HG03175 (cell line): ENCODE data around the gene ATG7.
"Not testable (repeated sequence)": the region's sequence is repeated elsewhere in the genome, so short reads cannot be mapped to it uniquely, and the experiment has no call there.

Experiments
- ATAC-seq: cut with Tn5 transposase; IDR thresholded peaks from one replicate; pipeline ENCODE4 v1.9.1; 2021; ENCODE audit warnings: mild to moderate bottlenecking, moderate library complexity; ENCODE audit not compliant: unreplicated experiment

ATG7 gene

DNA sequence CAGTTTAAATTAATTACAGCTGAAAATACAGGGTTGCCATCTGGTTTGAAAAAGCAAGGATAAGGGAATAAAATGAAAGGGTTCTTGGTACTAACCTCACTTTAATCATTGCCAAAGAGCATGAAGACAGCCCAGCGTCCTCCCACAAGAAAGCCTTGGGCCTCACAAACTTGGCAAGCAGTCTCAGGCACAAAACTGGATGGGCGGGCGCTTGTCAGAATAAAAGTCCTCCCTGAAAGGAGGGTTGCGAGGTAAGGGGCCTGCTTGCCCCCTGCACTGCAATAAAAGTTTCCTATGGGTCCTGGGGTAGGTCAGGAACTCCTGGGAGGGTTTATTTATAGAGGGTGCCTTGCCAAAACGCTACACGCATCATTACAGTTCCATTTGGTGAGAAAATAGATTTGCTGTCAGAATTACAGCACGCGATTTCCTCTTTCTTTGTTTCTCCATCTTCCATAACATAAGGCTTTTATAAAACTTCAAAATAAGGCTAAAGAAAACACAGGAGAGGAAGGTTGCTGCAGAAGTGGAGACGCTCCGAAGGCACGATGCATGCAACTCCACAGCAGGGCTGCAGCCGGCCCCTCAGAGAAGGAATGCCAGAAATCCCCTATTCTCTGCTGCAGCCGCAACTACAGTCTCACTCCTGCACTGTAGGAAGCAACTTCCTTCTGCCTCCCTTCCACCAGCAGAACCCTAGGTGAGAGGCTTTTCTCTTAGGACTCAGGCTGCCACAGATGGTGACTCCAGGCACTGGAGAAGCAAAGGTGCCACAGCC, 310.2 kb downstream of the ATG7 start:
- ATAC-seq: no peak

DNA sequence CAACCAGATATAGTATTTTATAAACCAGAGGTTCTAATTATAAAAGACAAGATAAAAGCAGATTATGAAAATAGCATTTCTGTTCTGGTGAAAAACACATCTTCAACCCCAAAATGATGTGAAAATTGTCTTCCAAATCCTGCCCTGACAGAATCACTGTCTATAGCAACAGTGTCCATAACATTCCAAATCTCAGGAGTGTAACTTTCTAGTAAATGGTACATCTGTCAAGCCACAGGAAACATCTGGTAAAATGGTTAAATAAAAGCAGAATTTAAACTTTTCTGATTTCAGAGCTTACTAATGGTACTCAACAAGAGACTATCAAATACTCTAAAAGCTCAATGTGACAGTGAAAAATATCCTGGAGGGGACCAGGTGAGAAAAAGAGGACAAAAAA, 311.0 kb downstream of the ATG7 start:
- no peak for ATAC-seq

DNA sequence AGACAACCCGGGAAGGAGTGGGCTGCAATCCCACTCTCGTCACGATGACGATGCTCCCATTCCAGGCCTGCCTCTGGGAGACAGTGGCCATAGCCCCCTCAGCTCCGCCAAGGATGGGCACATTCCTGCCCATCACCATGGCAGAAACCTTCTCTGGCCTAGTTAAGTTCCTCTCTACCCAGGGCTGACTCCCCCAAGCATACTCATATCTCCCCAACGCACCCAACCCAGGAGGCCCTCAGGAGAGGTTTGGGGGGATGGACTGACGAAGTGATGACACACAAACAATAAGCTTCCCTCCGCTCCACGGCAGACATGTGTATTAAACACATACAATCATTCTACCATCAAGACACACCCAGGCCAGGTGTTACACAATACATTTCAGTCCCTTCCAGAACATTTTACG, 311.4 kb downstream of the ATG7 start:
- no peak for ATAC-seq

DNA sequence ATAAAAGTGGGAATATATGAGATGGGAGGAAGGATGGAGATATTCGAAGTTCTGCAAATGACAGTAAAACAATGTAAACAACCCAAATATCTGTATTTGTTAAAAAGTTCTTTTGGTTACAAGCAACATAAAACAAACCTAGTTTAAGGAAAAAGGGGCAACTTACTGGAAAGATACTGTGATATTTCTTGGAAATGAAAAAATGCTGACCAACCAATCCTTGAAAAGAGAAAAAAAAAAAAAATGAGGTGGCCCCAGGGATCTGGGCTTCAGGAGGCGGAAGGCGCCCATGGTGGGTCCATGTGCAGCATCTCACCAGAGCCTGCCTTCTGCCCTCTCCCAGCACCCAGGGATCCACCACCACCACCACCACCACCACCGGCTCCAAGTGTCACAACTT, 312.4 kb downstream of the ATG7 start:
- ATAC-seq: no peak

DNA sequence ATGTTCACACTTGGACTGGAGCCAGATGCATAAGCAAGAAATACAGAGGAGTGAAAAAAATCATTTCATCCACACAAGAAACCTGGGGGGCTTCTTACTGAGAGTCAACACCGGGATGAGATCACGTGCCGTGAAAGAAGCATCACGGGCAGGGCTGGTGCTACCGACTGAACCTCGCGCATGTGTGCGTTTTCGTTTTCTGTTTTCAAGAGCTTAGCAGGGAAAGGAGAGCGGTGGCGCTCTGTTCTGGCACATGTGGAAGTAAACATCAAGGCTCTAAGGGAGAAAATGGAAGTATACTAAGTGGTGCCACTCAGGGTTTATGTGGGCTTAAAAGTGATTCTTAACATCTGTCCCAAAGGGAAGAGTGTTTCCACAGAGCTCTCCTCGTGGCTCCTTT, 315.6 kb downstream of the ATG7 start:
- no peak for ATAC-seq

DNA sequence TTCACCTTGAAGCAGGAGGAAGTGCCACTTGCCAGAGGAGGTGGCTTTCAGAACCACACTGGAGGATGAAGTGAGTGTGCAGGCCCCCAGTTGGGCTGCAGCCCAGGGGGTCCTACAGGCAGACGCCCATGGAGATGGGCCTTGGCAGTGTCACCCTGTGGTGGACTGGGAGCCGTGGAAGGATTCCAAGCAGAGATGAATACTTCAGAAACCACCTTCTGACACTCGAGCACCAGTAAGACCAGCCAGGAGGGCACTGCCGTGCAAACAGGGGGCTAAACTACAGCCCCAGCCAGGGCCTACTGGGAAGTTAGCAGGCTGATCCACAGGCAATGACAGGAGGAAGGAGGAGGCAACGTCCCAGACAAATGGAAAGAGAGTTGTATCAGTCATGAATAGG, 316.1 kb downstream of the ATG7 start:
- ATAC-seq: no peak

DNA sequence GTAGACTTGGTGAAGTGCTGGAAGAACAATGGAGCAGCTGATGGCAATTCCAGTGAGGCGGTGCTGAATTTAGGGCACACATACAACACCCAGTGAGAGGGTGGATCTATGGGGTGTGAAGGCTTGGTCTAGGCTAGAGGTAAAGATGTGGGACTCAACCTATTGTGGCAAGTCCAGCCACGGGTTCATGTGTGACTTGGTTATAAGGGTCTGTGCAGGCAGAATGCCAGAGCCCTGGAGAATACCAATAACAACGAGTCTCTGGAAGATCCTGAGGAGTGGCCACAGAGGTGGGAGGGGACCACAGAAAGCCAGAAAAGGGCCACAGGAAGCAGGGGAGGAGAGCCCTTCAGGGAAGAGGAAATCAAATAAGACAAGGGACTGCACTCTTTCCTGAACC, 316.6 kb downstream of the ATG7 start:
- ATAC-seq: no peak

DNA sequence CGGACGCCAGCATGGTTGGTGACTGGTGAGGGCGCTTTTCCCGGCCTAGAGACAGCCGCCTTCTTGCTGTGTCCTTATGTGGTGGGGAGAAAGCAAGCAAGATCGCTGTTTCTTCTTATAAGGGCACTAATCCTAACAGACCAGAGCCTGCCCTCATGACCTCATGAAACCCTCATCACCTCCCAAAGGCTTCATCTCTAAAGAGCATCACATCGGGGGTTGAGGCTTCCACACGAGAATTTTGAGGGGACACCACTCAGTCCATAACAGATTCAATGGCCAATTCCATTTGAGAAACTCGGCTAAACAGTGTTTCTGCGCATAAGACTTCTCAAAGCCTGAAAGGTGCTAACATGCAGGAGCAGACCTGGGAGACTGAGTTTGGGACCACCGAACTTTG, 317.5 kb downstream of the ATG7 start:
- no peak for ATAC-seq

DNA sequence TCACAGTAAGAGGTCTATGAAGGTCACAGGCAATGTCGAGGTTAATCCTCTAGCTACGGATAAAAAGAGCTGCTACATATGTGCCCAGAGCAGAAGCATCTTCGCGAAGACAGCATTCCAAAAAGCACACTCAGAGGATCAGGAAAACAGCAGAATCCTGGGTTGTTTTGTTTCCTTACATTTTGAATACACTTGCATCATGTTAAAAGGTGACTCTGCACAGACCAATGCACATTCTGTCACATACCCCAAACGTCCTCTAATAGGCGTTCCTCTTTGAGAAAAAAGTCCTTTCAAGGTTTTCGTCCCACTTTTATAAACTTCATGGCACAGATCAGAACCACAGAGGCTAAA, 318.8 kb downstream of the ATG7 start:
- no peak for ATAC-seq

DNA sequence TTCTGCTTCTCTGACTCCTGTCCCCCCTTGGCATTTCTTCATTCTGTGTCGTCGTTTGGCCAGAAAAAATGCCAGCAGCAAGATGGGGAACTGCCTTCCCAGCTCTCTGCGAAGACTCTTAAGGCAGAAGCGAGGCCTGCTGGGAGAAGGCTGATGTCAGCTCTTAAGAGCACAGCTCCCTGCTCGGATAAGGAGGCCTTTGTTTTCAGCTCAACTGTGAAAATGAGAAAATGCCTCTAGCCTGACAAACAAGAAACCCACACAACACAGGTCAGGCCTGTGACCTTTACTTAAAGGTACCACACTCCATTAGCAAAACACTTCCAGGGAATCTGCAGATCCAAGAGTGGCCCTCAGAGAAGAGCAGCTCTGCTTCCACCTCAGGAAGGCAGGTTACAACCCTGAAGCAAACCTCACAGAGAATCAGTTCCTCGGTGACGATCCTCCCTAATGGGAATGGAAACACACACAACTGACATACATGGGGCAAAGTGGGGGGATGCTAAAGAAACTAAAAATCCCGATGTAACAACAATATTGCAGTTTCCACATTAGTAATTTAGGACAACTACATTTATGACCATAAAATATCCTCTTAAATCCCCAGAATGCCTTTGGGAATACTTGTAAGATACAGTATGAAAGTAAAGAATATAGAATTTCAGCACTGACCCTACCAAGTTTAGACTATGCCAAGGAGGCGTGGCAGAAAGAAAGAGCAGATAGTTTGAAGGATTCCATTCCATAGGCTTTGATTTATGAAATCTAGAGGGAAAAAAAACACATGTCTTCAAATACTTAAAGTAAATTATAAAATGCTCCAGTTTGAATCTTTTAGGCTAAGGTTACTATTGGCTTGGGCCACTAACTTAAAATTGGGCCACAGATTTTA, 319.4 kb downstream of the ATG7 start:
- ATAC-seq: no peak

DNA sequence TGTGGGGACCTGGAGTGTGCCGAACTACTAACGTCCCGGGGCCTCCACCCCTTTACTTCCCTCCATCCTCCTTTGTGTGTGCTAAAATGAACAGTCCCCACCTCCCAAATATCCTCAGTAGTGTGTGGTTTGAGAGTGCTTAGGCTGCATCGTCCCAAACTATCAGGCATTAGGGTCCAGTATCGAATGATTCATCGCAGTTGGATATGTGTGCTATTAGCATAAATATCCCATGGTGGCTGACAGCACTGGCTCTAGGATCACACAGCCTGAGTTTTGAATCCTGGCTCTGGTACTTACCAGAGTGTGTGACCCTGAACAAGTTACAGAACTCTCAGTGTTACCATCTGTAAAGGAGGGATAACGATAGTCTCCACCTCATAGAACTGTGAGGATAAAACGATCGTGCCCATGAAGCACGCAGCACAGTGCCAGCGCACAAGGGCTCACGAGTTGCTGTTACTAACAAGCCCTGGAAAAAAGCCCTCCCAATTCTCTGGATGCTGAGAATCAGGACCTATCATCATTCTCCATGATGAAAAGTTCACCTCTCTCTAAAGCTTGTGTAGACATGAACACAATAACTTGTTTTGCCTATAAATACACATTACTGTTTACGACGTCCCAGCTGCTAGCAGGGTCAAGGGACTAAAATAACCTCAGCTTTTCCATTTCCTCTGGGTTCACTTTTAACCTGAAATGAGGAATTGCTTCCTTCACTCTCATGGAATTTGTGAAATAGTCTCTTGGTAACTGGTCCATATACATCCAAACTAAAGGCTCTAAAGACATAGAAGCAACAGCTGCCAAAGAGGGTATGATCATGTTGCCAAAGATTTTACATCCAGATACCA, 320.5 kb downstream of the ATG7 start:
- no peak for ATAC-seq

DNA sequence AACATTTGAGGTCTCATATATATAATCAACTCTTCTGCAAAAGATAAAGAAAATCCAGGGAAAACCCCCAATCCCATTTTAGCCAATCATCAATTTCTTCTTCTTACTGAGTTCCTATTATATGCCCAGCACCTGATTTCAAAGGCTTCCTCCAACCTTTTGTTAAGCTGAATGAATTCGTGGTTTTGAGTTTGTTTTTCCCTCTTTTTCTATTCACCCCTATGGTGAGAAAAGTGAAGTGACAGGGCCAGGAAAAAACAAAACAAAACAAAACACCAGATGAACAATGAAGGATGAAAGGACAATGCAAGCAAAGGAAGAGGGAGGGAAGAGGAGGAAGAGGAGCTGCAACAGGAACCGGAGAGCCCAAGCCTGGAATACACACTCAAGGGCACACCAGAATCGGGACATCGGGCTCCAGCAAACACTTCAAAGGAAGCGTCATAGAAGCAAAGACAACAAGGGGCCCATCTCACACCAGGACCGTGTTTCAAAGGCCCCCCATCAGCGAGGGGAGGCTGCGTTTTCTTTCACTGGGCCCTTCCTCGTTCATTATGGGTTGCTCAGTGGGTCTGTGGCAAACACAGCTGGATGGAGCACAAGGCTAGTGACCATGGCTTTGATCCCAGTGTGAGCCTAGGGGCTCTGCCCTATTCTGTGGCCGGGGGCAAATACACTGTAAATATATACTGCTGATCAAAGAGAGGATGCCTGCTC, 321.3 kb downstream of the ATG7 start:
- ATAC-seq: no peak

DNA sequence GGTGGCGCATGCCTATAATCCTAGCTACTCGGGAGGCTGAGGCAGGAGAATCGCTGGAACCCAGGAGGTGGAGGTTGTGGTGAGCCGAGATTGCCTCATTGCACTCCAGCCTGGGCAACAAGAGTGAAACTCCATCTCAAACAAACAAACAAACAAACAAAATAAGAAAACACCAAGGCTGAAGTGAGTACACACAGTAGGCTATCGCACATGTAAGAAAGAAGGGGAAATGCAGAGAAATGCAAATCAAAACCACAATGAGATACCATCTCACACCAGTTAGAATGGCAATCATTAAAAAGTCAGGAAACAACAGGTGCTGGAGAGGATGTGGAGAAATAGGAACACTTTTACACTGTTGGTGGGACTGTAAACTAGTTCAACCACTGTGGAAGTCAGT, 322.8 kb downstream of the ATG7 start:
- ATAC-seq: not testable (repeated sequence)

DNA sequence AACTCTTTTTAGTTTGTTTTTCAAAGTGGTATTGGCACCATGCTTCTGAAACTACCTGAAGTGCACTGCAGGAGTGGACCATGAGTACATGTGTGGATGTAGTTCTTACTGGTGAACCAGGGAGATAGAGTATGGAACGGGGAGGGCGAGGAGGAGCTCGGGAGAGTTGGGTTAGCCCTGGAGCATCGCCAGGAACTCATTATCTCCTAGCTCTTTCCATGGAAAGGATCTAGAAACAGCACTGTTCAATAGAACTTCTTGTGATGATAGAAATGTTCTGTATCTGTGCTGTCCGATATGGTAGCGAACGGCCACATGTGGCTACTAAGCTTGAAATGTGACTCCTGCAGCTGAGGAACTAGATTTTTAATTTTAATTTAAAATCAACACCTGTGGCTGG, 324.2 kb downstream of the ATG7 start:
- ATAC-seq: no peak

DNA sequence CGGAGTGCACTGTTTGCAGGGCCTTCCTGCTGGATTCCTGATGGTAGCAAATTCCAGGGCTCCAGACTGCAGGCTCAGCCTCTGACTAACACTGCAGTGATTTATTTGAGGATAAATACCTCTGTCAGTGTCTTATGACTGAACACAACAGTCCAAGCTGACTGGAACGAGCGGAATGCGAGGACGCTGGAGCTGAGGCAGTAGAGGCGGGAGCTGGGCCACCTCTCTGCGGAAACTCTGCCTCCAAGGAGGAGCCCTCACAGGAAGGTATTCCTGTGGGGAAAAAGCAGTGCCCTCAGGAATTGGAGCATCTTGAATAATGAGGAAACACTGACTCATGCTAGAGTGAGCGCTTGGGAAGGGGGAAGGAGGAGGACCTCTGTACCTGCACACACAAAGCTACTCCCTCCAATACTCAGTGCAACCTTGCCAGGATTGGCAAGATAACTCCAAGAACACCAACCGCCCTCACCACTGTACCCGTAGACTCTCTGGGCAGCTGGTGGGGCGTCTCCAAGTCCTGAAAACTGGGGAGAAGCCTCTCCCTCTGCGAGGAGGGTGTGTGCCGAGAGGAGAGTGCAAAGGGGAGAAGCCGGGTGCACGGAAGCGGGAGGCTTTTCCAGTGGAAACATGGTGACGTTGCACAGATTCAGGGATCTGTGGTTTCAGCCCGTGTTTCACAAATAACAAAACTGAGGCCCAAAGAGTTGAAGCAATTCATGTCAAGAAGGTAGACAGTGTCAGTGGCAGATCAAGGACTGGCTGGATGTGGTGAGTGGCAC, 328.5 kb downstream of the ATG7 start:
- no peak for ATAC-seq

DNA sequence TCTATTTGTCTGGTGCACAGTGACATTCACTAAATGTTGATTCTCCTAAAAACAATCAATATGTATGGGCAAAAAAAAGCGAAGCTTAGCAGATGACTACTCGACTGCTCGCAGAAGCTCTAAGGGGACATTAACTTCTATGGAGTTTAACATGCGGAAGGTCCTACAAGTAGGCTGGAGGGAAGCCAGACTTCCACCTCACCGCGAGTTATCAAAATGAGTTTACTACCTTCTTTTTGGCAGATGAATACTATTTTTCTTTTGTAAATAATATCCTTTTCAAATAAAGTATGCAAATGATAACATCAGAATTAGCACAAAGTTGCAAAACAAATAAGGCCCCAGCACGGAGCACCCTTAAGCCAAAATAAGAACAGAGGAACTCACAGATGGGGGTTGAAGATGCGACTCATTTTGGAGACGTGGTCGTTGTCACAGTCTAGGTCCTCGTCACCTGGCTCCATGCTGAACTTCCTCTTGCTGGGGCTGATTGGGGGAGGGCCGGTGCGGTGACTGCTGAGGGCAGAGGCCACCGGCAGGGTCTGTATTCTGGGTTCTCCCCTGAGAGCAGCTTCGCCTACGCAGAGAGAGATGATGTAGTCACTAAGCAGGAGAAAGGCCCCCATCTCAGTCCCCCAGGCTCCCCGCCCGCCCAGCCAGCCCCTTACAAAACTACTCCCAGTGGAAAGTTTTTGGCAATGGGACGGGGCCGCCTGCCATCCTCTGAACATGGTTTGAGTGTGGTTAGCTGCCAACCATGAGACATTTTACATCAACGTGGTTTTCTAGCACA, 329.4 kb downstream of the ATG7 start:
- peak; percentile 90 for ATAC-seq

DNA sequence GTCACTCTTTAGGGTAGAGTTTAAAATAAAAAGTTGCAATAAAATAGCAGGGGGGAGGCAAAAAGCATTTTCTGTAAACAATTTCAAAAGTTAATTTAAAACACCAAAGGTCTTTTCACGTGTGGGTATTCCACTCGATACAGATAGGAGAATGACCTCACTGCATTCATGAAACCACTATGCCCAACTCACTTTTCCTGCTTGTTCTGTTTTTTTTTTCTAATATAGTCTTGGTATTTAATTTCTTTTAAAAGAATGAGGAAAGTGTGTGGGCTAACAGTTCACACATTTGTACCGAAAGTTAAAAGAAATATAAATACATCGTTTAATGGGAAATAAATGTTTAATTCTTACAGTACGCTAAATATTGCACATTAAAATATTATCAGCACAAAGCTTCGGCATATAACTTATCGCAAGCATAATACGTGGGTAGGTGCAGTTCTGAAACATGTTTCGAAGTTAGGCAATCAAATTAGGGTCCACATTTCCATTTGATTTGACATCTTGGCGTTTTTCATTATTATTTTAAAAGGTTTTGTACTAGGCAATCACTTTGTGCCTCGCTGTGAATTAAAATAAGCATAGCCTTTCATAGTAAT, 330.1 kb downstream of the ATG7 start:
- no peak for ATAC-seq

DNA sequence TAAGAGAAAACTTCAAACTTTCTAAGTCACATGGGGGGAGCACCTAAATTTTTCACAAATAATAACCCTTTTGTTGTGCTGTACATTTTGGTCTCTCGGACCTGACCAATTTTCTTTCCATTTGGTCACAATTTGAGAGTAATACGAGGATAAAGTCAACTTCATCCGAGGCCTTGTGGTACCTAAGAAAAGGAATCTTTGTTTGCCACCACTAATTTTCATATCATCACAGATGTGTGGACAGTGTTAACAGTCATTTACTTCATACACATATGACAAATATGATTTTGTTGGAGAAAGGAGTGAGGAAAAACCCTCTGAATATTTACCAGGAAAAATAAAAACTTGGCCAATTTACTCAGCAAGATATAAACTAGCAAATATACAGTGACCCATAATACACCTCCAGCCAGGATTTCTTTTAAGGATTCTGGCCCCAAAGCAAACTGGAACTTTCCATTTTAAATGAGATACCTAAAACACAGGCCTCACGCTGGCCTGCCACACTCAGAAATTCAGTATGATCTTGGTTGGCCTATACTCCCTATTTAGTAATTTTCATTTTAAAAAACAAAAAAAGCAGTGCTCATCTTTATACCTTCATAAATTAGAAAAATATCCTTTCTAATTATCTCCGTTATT, 330.8 kb downstream of the ATG7 start:
- no peak for ATAC-seq
